22Rv1 (cell line): ENCODE measurements around the gene IFNLR1.

ENCODE experiments used
- CTCF ChIP-seq: fragments of 450-650 bp; IDR thresholded peaks from 2 replicates; pipeline ENCODE4 v1.5.1; 2017; ENCODE audit warnings: mild to moderate bottlenecking
- ZFX ChIP-seq: fragments of 450-650 bp; IDR thresholded peaks from 2 replicates; pipeline ENCODE4 v1.6.1; 2017; ENCODE audit warnings: antibody characterized with exemption, borderline replicate concordance

DNA sequence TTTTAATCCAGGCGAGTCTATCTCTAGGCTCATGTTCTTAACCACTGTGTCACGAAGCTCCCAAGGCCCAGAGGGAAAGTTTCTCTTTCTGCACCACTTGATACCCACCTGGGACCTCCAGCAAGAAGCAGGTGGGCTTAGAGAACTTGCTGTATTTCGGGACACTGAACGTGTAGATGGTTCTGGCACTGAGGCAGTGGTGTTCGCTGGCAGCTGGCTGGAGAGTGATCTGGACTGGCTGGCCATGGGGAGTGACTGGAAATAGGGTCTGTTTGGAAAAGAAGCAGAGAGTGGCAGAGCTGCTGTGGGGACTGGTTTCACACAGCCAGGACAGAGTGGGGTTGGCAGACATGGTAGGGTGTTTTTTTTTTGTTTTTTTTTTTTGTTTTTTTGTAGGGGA lies 27.7 kb downstream of the IFNLR1 start:
- no peak for TF ChIP-seq CTCF
- no peak for TF ChIP-seq ZFX
